Measurements from ENCODE around the gene HLA-DMA. TPM values are rescaled to one million over a fixed set of nuclear protein-coding genes. Genes with fewer than 3 reads are reported as not detected.

HLA-DMA gene
- total RNA-seq = 1.6 and 4.7 TPM in 2 replicates

DNA sequence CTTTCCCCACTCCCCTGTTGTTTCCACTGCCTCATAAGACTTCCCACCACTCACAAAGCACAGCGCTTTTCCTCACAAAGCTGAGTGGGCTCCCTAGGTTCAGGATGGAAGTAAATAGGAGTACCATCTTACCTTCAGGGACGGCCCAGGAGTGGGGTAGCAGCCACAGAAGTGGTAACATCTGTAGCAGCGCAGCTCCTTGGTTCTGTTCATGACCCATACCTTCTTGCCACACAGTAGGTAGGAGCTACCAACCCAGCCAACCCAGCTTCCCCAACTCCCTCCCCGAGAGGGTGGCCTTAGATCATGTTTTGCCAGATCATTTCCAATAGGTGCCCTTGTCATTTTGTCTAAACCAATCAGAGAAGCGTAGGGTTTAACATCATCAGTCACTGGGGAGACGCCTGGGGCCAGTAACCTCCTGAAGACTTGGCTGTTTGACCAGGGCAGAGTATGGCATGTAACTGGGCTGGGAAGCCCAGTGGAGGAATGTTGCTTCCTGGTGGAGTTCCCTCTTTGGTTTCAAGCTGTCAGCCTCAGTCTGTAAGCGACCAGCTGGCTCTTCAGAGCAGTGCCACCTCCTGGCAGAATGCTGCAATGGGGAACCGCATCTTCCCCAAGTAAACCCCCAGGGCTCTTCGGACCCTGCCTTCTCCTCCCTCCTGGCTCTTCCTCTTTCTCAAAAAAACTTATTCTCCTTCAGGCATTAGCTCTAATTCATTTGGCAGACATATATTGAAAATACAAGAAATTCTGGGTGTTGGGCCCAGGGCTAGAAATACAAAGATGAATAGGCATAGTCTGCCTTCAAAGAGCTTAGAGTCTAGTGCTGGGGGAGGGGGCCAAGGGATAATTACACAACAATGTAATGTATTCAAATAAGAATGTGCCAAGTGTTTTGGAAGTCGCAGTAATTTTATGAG is at the start of gene HLA-DMA:
Gene HLA-DMA, minus strand, starts transcription at position 281 of the 923 bp plus-strand sequence. Its CDS starts 61 bp downstream, at position 220.
- Histone ChIP-seq H3K36me3 (ENCODE audit: control insufficient read depth, insufficient read depth, low read length) (no peaks in the 10 kb centered on the region), H3K4me3 (ENCODE audit: low read depth, low read length) (no peak within 1 kb of the TSS), H3K27me3 (ENCODE audit: control insufficient read depth, insufficient read depth, low read length) (peaks cover 2% of the 10 kb centered on the region)
- TF ChIP-seq, protein P1, sequence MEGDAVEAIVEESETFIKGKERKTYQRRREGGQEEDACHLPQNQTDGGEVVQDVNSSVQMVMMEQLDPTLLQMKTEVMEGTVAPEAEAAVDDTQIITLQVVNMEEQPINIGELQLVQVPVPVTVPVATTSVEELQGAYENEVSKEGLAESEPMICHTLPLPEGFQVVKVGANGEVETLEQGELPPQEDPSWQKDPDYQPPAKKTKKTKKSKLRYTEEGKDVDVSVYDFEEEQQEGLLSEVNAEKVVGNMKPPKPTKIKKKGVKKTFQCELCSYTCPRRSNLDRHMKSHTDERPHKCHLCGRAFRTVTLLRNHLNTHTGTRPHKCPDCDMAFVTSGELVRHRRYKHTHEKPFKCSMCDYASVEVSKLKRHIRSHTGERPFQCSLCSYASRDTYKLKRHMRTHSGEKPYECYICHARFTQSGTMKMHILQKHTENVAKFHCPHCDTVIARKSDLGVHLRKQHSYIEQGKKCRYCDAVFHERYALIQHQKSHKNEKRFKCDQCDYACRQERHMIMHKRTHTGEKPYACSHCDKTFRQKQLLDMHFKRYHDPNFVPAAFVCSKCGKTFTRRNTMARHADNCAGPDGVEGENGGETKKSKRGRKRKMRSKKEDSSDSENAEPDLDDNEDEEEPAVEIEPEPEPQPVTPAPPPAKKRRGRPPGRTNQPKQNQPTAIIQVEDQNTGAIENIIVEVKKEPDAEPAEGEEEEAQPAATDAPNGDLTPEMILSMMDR (IDR thresholded peaks at IDR 0.05; ENCODE audit: insufficient read depth, low read length, poor library complexity, severe bottlenecking) = peak; percentile 84
- DNase-seq (ENCODE audit: low read depth) = peak; percentile 81

DNA sequence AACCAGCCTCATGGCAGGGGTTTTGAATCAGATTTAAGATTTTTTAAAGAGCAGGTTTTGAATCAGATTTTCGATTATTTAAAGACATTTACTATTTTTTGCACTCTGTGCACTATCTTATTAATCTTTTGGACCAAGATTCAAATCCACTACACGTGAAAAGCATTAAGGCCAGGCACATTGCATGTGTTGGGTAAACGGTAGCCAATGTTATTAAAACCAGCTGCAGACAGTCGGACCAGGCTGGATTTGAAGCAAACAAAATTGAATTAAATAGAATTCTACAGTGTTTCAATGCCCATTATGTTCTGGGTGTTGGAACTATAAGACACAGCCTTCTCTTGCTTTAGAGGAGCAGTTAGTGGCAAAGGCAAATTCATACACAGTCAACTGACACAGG is 48.8 kb upstream of the HLA-DMA start:
- Histone ChIP-seq H3K36me3 (ENCODE audit: control insufficient read depth, insufficient read depth, low read length) (no peaks in the 10 kb centered on the region), H3K4me3 (ENCODE audit: low read depth, low read length) (no peak overlapping the region), H3K27me3 (ENCODE audit: control insufficient read depth, insufficient read depth, low read length) (peaks cover 9% of the 10 kb centered on the region)
- DNase-seq (ENCODE audit: low read depth) = no peak
- TF ChIP-seq, protein P1 (IDR thresholded peaks at IDR 0.05; ENCODE audit: insufficient read depth, low read length, poor library complexity, severe bottlenecking) = no peak

DNA sequence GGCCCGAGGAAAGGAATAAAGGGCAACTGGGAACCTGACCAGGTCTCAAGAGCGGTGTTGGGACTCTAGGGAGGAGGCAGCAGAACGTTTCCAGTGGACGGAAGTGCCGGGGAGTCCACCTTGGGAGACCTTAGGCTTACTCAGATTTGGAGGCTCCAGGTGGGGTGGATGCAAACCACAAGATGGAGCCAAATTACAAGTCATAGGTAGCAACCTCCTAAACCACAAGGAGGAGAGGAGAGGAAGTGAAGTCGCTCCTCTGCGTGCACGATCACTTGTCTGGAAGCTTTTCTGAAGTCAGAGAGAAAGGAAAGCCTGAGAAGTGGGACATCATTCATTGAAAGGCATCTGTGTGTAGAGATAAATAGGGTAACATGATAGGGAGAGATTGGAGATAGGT is 47.2 kb upstream of the HLA-DMA start:
- H3K36me3 ChIP-seq (ENCODE audit: control insufficient read depth, insufficient read depth, low read length) = no peaks in the 10 kb centered on the region
- H3K4me3 ChIP-seq (ENCODE audit: low read depth, low read length) = no peak overlapping the region
- H3K27me3 ChIP-seq (ENCODE audit: control insufficient read depth, insufficient read depth, low read length) = peaks cover 9% of the 10 kb centered on the region
- TF ChIP-seq, protein P1 (IDR thresholded peaks at IDR 0.05; ENCODE audit: insufficient read depth, low read length, poor library complexity, severe bottlenecking) = peak; percentile 16
- DNase-seq (ENCODE audit: low read depth) = no peak

DNA sequence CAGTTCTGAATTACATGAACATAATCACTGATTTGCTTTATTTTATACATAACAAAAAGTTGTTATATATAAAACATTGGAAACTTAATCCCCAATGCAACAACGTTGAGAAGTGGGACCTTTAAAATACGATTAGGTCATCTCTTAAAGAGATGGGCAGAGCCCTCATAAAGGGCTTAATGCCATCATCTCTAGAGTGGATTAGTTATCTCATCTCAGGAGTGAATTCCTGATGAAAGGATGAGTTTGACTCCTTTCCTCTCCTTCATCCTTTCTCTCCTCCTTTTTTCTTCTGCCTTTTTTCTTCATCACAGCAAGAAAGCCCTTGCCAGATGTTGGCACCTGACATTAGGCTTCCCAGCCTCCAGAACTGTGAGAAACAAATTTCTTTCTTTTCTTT is 42.6 kb upstream of the HLA-DMA start:
- no peak overlapping the region for H3K4me3 ChIP-seq (ENCODE audit: low read depth, low read length)
- no peak for DNase-seq (ENCODE audit: low read depth)
- no peaks in the 10 kb centered on the region for H3K36me3 ChIP-seq (ENCODE audit: control insufficient read depth, insufficient read depth, low read length)
- TF ChIP-seq, protein P1 (IDR thresholded peaks at IDR 0.05; ENCODE audit: insufficient read depth, low read length, poor library complexity, severe bottlenecking) = no peak
- no peaks in the 10 kb centered on the region for H3K27me3 ChIP-seq (ENCODE audit: control insufficient read depth, insufficient read depth, low read length)

DNA sequence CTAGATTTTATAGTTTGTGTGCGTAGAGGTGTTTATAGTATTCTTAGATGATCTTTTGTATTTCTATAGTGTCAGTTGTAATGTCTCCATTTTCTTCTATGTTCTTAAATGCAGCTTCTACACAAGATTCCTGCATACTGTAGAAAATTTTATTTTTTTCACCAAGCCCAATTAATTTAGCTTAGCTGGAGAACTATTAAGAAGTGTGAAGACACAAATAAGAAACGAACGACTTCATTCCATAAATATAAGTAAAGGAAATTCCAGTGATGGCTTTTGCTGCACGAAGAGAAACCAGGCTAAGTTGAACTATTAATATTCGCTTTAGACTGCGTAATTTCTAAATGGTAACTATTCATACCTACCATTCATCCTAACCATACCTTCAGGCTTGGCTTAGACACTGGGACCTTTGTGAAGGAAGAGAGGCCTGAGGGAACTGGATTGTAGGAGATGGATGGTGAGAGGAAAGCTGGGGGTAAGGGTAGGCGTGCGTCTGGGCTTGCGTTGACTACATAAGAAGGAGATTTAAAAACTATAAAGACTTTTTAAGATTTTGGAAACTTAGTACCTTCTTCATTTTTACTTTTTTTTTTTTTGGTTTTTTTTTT is 40.6 kb upstream of the HLA-DMA start:
- no peak overlapping the region for H3K4me3 ChIP-seq (ENCODE audit: low read depth, low read length)
- TF ChIP-seq, protein P1 (IDR thresholded peaks at IDR 0.05; ENCODE audit: insufficient read depth, low read length, poor library complexity, severe bottlenecking) = no peak
- H3K27me3 ChIP-seq (ENCODE audit: control insufficient read depth, insufficient read depth, low read length) = no peaks in the 10 kb centered on the region
- DNase-seq (ENCODE audit: low read depth) = no peak
- H3K36me3 ChIP-seq (ENCODE audit: control insufficient read depth, insufficient read depth, low read length) = no peaks in the 10 kb centered on the region

Measured in kidney epithelial cell (primary cell).